ENCODE measurements around the gene PDE4D.

The PDE4D gene

GRCh38 chr5:59368951-59369350 is 524.6 kb downstream of the PDE4D start:
- H3K79me2 ChIP-seq (ENCODE audit: low read length), result no peaks in the 10 kb centered on the region
- no peaks in the 10 kb centered on the region for H4K20me1 ChIP-seq (ENCODE audit: insufficient read depth, low read length)
- H3K4me2 ChIP-seq (ENCODE audit: low read depth, low read length), result no peak overlapping the region
- TF ChIP-seq EZH2phosphoT487 (IDR thresholded peaks at IDR 0.05; ENCODE audit: low read length) (no peak), EZH2 (optimal IDR thresholded peaks at IDR 0.05; ENCODE audit: low read depth, low read length) (no peak)
- TF ChIP-seq, protein P1, sequence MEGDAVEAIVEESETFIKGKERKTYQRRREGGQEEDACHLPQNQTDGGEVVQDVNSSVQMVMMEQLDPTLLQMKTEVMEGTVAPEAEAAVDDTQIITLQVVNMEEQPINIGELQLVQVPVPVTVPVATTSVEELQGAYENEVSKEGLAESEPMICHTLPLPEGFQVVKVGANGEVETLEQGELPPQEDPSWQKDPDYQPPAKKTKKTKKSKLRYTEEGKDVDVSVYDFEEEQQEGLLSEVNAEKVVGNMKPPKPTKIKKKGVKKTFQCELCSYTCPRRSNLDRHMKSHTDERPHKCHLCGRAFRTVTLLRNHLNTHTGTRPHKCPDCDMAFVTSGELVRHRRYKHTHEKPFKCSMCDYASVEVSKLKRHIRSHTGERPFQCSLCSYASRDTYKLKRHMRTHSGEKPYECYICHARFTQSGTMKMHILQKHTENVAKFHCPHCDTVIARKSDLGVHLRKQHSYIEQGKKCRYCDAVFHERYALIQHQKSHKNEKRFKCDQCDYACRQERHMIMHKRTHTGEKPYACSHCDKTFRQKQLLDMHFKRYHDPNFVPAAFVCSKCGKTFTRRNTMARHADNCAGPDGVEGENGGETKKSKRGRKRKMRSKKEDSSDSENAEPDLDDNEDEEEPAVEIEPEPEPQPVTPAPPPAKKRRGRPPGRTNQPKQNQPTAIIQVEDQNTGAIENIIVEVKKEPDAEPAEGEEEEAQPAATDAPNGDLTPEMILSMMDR (IDR thresholded peaks at IDR 0.05; ENCODE audit: low read length), result no peak
- H3F3A ChIP-seq (ENCODE audit: insufficient read depth, low read length), result no peaks in the 10 kb centered on the region
- DNase-seq, result no peak
- no peaks in the 10 kb centered on the region for H3K27me3 ChIP-seq (replicated peaks; ENCODE audit: insufficient read depth, low read length)
- no peak overlapping the region for H2AFZ ChIP-seq (ENCODE audit: low read length)
- no peak overlapping the region for H3K4me3 ChIP-seq (ENCODE audit: low read length)
- no peaks in the 10 kb centered on the region for H3K9me2 ChIP-seq (replicated peaks; ENCODE audit: insufficient read depth, low read length)
- no peaks in the 10 kb centered on the region for H3K36me3 ChIP-seq (replicated peaks; ENCODE audit: insufficient read depth, low read length)
- H3K9ac ChIP-seq (ENCODE audit: low read length), result no peak overlapping the region
- no peak overlapping the region for H3K27ac ChIP-seq (ENCODE audit: low read length)
- no peaks in the 10 kb centered on the region for H3K4me1 ChIP-seq (ENCODE audit: low read length)
- H3K9me3 ChIP-seq (replicated peaks; ENCODE audit: insufficient read depth, low read length), result no peaks in the 10 kb centered on the region

DNA sequence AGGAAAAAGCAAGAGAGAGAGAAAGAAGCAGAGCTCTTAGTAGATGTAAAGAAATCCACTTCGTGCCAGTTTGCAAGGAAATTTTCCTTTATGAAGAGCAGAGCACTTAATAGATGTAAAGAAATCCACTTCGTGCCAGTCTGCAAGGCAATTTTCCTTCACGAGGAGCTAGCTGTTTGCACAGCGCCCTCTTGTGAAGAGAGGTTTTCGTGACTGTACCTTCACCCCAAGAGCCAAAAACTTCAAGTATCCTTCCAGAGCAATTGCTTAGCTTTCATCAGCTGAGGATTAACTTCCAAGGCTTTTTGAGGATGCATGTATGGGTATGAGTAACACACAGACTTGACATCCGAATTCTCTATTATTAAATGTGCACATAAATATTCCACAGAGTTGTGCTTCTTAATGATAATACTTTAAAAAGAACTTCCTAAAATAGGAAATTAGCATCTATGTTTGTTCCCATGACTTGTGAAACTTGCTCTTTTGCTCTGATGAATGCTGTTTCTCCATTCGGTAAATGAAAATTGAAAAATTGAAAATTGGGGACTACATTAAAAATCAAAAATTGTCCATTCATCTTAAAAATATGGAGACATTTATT is 525.6 kb downstream of the PDE4D start:
- Histone ChIP-seq H3F3A (ENCODE audit: insufficient read depth, low read length) (no peaks in the 10 kb centered on the region), H3K9ac (ENCODE audit: low read length) (no peak overlapping the region), H4K20me1 (ENCODE audit: insufficient read depth, low read length) (no peaks in the 10 kb centered on the region), H3K27me3 (replicated peaks; ENCODE audit: insufficient read depth, low read length) (no peaks in the 10 kb centered on the region), H3K9me3 (replicated peaks; ENCODE audit: insufficient read depth, low read length) (no peaks in the 10 kb centered on the region), H3K79me2 (ENCODE audit: low read length) (no peaks in the 10 kb centered on the region), H3K4me3 (ENCODE audit: low read length) (no peak overlapping the region), H3K9me2 (replicated peaks; ENCODE audit: insufficient read depth, low read length) (no peaks in the 10 kb centered on the region), H3K4me1 (ENCODE audit: low read length) (no peaks in the 10 kb centered on the region), H3K27ac (ENCODE audit: low read length) (no peak overlapping the region), H2AFZ (ENCODE audit: low read length) (no peak overlapping the region), H3K4me2 (ENCODE audit: low read depth, low read length) (no peak overlapping the region), H3K36me3 (replicated peaks; ENCODE audit: insufficient read depth, low read length) (no peaks in the 10 kb centered on the region)
- DNase-seq, result peak; percentile 57
- TF ChIP-seq EZH2 (optimal IDR thresholded peaks at IDR 0.05; ENCODE audit: low read depth, low read length), result no peak
- TF ChIP-seq, protein P1 (IDR thresholded peaks at IDR 0.05; ENCODE audit: low read length), result peak; percentile 82
- TF ChIP-seq EZH2phosphoT487 (IDR thresholded peaks at IDR 0.05; ENCODE audit: low read length), result no peak

DNA sequence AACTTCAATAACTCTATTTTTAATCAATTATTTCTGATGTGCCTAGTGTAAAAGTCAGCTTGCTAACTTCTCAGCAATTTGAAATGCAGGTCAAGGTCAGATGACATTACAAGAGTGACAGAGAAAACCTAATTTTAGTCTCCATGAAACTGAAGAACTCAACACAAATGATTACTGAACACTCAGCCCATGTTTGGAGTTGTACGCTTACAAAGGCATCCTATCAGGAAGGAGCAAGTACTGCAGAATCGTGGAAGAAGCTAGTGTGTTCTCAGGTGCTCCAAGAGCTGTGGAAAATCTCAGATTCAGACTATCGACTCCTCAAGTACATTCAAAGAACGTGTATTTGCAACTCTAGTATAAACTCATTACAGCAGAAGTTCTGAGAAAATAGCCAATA is 526.7 kb downstream of the PDE4D start:
- no peaks in the 10 kb centered on the region for H3K27me3 ChIP-seq (replicated peaks; ENCODE audit: insufficient read depth, low read length)
- H3K4me1 ChIP-seq (ENCODE audit: low read length), result no peaks in the 10 kb centered on the region
- DNase-seq, result no peak
- H3K9ac ChIP-seq (ENCODE audit: low read length), result no peak overlapping the region
- H2AFZ ChIP-seq (ENCODE audit: low read length), result no peak overlapping the region
- H3K9me2 ChIP-seq (replicated peaks; ENCODE audit: insufficient read depth, low read length), result no peaks in the 10 kb centered on the region
- H3K36me3 ChIP-seq (replicated peaks; ENCODE audit: insufficient read depth, low read length), result no peaks in the 10 kb centered on the region
- no peaks in the 10 kb centered on the region for H3F3A ChIP-seq (ENCODE audit: insufficient read depth, low read length)
- no peaks in the 10 kb centered on the region for H3K79me2 ChIP-seq (ENCODE audit: low read length)
- no peak for TF ChIP-seq EZH2 (optimal IDR thresholded peaks at IDR 0.05; ENCODE audit: low read depth, low read length)
- no peak for TF ChIP-seq EZH2phosphoT487 (IDR thresholded peaks at IDR 0.05; ENCODE audit: low read length)
- TF ChIP-seq, protein P1 (IDR thresholded peaks at IDR 0.05; ENCODE audit: low read length), result no peak
- H3K9me3 ChIP-seq (replicated peaks; ENCODE audit: insufficient read depth, low read length), result no peaks in the 10 kb centered on the region
- H4K20me1 ChIP-seq (ENCODE audit: insufficient read depth, low read length), result no peaks in the 10 kb centered on the region
- H3K27ac ChIP-seq (ENCODE audit: low read length), result no peak overlapping the region
- H3K4me2 ChIP-seq (ENCODE audit: low read depth, low read length), result no peak overlapping the region
- H3K4me3 ChIP-seq (ENCODE audit: low read length), result no peak overlapping the region

Measured in MM.1S (cell line).